GM18502 (cell line): ENCODE results near the gene MRPL55.

Experiments used
- ATAC-seq: cut with Tn5 transposase; IDR thresholded peaks from one replicate; pipeline ENCODE4 v1.9.1; 2021; ENCODE audit warnings: mild to moderate bottlenecking; ENCODE audit not compliant: unreplicated experiment, poor library complexity

MRPL55 gene

GRCh38 chr1:228102791-228103620 is 6.1 kb downstream of the MRPL55 start, which contains the start of gene C1orf35:
Gene C1orf35 (minus strand): TSS chr1:228103325. CDS start chr1:228103227, 98 bp downstream.
- peak; percentile 74 for ATAC-seq

DNA sequence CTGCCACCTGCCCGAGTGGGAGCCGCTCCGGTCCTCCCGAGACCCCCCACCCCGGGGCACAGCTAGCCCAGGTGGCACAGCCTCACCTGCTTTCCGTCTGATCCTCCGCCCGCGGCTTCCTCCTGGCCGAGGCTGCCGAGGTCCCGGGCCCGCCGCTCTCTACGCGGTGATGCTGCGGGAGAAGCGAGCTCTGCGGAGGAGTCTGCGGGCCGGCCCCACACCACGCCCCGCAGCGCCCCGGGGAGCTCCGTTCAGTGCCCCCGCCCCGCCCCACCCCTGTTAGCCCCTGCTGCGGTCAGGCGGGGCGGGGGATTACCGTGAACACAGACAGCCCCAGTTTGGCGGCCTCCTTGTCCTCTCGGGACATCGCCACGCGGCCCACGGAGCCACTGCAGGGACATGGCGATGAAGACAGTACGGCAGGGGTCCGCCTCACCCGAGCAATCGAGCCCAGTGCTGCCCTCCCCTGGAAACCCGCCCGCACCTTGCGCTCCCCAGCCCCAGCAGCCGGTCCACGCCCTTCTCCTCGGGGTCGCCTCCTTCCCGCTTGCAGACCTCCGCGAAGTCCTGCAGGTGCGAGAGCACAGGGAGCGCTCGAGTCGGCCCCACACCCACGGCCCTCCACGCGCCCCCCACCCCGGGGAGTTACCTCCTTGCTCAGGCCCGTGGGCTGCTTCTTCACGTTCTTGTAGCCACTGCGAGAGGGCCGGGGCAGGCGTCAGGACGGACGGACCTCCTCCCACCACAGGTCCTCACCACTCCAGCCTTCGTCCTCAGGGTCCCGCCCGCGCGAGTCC is 6.9 kb downstream of the MRPL55 start:
- ATAC-seq = peak; percentile 30

- no peak for ATAC-seq
Measured at GRCh38 chr1:228101614-228101993, 7.5 kb downstream of the MRPL55 start.

DNA sequence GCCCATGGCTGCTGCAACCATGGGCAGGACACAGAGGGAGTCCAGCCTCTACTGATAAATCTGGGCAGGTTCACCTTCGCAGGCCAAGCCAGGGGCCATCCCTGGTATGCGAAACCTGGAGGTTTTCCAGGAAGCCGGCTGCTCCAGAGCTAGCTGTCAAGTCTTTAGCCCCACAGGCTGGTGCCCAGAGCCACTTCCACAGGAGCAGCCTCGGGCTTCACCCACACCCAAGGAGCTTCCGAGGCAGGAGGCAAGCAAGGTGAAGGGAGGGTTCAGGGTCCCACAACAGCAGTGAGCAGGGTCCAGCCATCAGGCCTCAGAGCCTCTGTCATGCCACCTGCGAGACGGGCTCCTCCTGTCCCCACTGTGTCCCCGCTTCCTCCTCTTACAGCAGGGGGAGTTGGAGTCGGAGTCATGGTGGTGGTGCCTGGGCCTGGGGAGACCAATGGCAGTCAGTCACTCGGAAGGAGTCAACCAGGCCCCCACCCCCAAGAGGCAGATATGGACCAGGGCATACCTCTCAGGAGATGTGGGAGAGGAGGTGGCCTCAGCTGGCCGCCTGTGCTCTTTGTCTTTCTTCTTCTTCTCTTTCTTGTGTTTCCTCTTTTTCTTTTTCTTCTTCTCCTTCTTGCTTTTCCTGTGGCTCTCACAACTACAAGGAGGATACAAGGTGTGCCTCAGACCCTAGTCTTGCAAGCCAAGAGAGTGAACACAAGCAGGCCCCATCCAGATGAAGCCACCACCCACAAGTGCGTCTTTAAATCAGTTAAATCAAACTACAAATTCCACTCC is 8.1 kb downstream of the MRPL55 start:
- no peak for ATAC-seq

DNA sequence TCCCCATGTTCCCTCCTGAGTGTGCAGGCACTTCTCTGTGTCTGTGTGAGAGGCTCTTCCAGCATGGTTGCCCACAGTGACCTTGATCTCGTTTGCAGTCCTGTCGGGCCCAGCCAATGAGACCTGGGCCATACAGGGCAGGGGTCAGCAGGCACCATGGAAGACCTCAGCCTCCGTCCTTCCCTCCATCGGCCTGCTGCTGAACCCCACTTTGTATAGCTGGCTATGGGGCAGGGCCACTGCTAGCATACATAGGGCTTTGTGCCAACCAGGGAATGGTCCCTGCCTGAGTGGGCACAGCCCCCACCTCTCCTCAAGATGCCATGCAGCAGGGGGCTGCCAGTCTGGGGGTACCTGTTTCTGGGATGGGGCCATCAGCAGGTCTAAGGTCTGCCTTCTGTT is 9.8 kb downstream of the MRPL55 start:
- ATAC-seq = no peak

DNA sequence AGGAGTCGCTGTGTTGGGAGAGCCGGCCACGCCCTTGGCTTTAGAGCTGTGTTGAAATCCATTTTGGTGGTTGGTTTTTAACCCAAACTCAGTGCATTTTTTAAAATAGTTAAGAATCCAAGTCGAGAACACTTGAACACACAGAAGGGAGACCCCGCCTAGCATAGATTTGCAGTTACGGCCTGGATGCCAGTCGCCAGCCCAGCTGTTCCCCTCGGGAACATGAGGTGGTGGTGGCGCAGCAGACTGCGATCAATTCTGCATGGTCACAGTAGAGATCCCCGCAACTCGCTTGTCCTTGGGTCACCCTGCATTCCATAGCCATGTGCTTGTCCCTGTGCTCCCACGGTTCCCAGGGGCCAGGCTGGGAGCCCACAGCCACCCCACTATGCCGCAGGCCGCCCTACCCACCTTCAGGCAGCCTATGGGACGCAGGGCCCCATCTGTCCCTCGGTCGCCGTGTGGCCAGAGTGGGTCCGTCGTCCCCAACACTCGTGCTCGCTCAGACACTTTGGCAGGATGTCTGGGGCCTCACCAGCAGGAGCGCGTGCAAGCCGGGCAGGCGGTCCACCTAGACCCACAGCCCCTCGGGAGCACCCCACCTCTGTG is 10.7 kb downstream of the MRPL55 start:
- no peak for ATAC-seq

- ATAC-seq = no peak
Measured at GRCh38 chr1:228097333-228098081, 11.6 kb downstream of the MRPL55 start.

GRCh38 chr1:228096416-228097332 is 12.4 kb downstream of the MRPL55 start:
- no peak for ATAC-seq

DNA sequence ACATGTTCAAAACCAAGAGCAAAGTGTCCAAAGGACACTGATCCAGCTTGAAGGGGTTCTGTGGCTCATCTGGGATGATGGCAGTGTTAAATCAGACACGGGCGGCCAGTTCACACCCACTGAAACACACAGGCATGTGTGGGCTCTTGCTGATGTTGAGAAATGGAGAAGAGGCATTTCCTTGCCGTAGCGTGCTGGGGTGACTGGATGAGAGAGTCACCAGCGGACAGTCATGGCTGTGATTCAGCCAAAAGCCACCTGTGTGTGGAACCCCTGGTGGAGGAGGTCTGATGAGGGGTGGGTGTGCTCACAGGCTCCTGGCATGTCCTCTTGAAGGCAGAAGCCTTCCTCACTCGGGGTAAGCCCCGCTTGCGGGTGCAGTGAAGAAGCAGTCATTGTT is 13.2 kb downstream of the MRPL55 start:
- ATAC-seq = no peak

- ATAC-seq = no peak
Measured at GRCh38 chr1:228095161-228095560, 13.9 kb downstream of the MRPL55 start.

DNA sequence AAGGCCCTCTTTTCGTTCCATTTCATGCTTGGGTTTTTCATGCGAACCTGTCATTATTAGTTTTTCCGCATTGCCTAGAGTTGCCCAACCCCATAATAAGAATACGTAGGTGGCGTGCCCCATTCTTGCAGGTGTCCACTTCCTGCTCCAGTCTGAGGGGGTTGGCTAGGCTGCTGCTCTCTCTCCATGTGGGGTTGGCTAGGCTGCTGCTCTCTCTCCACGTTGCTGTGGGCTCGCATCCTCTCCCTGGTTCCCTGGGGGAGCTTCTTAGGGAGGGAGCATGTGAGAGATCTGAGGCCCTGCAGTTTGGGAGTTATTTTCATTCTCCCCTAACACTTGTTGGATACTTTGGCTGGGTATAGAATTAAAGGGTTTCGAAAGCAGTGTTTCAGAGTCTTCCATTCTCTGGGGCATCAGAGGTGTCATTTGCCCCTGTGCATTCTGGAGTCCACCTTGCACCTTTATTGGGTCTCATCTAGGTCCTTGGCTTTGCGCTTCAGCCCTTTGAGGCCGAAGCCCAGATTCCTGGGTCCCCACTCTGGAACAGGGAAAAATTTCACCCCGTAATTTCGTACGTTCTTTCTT is 14.6 kb downstream of the MRPL55 start:
- no peak for ATAC-seq

DNA sequence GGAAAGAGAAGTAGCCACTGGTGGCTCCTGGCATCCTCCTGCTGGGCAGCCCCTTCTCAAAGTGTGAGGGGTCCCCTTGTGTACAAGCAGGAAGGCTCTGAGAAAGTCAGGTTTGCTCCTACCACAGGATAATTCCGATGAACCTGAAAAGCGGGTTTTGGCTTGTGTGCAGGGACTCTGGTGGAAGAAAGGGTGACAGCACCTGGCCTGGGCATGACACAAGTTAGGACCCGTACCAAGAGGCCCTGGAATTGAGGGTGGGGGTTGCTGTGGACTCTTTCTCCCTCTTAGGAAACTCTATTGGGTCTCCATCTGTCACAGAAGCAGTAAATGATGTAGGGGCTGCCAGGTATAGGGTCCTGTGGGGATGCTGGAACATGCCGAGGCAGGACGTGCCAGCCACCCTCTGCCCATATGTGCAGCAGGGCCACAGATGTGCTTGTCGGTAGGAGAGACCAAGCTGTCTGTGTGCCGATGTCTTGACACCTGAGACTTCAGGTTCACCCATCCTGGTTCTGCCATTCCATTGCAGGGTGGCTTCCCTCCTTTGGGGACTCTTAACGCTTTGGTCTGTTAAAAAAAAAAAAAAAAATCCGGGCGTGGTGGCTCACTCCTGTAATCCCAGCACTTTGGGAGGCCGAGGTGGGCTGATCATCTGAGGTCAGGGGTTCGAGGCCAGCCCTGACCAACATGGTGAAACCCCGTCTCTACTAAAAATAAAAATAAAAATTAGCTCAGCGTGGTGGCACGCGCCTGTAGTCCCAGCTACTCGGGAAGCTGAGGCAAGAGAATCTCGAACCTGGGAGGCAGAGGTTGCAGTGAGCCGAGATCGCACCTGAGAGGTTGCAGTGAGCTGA is 15.8 kb downstream of the MRPL55 start:
- no peak for ATAC-seq

DNA sequence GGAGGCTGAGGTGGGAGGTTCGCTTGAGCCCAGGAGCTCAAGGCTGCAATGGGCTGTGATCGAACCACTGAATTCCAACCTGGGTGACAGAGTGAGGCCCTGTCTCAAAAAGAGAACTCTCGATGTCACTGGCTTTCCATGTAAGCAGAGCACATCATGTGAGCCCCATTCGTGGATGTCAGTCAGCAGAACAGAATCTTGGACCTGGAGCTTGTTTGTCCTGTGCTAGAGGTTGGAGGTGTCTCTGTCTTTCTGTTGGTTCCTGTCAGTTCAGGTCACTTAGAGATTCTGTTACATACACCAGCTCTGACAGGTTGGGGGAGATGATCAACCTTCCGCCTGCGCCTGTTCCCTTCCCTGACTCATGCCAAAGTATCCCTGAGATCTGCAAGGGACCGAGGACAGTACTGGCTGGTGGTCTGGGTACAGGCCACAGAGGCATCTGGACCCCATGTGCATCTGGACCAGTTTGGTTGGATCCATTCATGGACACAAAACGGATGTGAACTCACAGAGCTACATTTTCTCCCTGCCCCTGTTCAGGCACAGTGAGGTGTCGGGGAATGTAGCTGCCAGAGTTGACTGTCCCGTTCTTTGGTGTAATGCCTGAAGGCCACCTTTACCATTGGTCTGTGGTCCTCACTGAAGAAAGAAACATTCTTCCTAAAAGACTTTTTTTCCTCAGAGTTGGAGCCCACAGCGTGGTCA is 16.6 kb downstream of the MRPL55 start:
- no peak for ATAC-seq

DNA sequence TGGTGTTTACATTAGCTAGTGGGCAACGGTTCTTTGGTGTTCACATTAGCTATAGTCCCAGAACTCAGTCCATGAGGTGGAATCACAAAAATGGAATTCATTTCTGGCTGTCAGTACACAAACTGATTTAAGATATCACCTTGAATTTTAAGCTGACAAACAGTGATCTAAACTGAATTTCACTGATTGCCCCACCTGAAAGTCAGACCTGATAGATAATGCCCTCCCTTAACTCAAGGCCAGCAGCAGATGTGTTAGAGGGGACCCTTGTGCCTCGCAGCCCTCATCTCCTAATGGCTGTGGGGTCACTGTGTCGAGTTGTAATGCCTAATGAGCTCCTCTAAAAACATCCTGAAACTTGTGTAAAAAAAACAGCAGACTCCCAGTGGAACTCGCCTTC is 18.0 kb downstream of the MRPL55 start:
- ATAC-seq = no peak

- no peak for ATAC-seq
Measured at GRCh38 chr1:228090613-228091081, 18.5 kb downstream of the MRPL55 start.

GRCh38 chr1:228089519-228090380 is 19.3 kb downstream of the MRPL55 start:
- peak; percentile 53 for ATAC-seq
